Motor neuron (in vitro differentiated cells): ENCODE data around the gene ZNF526. TPM values are rescaled to one million over a fixed set of nuclear protein-coding genes. Genes with fewer than 3 reads are reported as not detected.

ENCODE experiments used
- ATAC-seq, 8 experiments: fragments of 200-7000 bp; cut with Tn5 transposase; replicated peaks in 6 of 8; 2 replicates each; pipeline ENCODE4 v1.8.0; 2021; ENCODE audit warnings: mild to moderate bottlenecking in 8 of 8, moderate library complexity in 8 of 8
- H3K27ac ChIP-seq, 2 donors: fragments of 250-450 bp; sonication (Bioruptor Pico); 2 replicates each; pipeline ENCODE4 v1.9.0; 2021; ENCODE audit warnings: antibody characterized with exemption in 2 of 2, mild to moderate bottlenecking in 2 of 2, moderate library complexity in 1 of 2
- H3K4me1 ChIP-seq, 2 donors: fragments of 250-450 bp; sonication (Bioruptor Pico); replicated peaks in 1 of 2; 2 replicates each; pipeline ENCODE4 v1.6.1; 2021; ENCODE audit warnings: antibody characterized with exemption in 2 of 2, mild to moderate bottlenecking in 2 of 2, moderate library complexity in 1 of 2
- H3K4me3 ChIP-seq, 5 donors: fragments of 250-450 bp; sonication (Bioruptor Pico); 2 replicates each; pipeline ENCODE4 v1.9.0; 2021; ENCODE audit warnings: antibody characterized with exemption in 5 of 5, mild to moderate bottlenecking in 5 of 5, moderate library complexity in 4 of 5
- WGBS, 10 experiments: fragments of 450-650 bp; shearing (Covaris generic); methylation state at CpG; one replicate each; pipeline ENCODE4 v1.0.0; 2022; 5-methylcytosine and 5-hydroxymethylcytosine counted together
- in situ Hi-C, 9 experiments: fragments of 400-800 bp; cut with MboI; loops; one replicate each; pipeline ENCODE4 v1.15.0; 2021; ENCODE audit warnings: low sequenced_read_pairs in 9 of 9, low pct_unique_long_range_greater_than_20kb in 2 of 9; ENCODE audit not compliant: unreplicated experiment in 9 of 9
- total RNA-seq, 8 experiments: library from RNA; unstranded; fragments of 300-600 nt; gene quantifications; 2 replicates each; pipeline versions ENCODE4 v1.2.3 to v1.2.4, GENCODE V29; 2022

The ZNF526 gene
- total RNA-seq, 8 experiments from 2014 or later: 5.1 to 14.1 (median 8.0) TPM

DNA sequence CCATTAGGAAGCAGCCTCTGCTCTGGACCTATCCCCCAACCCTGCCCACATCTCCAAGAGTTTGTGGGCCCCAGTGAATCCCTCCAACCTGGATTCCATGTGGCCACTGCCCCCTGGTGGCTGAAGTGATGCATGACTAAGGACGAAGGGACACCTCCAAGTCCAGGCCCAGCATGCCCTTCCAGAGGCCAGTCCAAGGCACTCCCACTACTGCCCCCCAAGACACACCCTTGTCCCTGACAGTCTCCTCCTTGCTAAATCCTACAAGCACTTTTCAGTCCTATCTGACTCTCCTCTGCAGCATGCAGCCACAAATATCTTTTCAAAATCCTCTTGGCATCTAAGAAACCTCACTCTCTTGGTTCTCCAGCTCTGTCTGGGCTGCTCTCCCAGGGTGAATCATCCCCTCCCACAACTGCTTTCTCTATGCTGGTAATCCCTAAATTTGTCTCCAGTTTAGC, 35.7 kb upstream of the ZNF526 start:
- Histone ChIP-seq H3K4me1 (peaks cover 5 to 15% of the 10 kb centered on the region in 2 donors), H3K4me3 (no peak overlapping the region), H3K27ac (no peak overlapping the region)
- 0% methylated on average over 1 of the region's 1 CpG; no CpG with 5 or more reads in 9 of the 10 experiments for WGBS, 10 experiments
- ATAC-seq: peak; percentile 76 to 96 (median 82)
- in situ Hi-C loops: loop anchor here in 2 of 9 experiments (10.0 kb wide), 2 partner anchors 50 to 60 kb away; partner anchors contain the start of gene POU2F2 (in 1 of the 2)

DNA sequence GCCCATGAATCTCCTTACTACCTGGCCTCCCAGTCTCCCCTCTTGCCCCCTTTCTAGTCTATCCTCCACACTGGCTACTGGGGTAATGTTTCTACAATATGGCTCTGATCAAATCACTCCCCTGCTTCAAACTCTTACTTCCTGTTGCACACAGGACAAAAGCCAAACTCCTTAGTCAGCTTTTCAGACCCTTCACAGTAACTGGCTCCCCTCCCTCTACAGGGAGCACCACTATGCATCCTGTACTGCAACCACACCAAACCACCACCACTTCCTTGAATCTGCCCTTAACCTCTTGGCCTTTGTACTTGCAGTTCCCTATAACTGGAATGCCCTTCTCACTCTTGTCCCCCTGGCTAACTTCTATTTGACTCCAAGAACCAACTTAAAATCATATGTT, 34.8 kb upstream of the ZNF526 start:
- no peak overlapping the region for H3K27ac ChIP-seq
- in situ Hi-C loops: loop anchor here in 2 of 9 experiments (10.0 kb wide), 2 partner anchors 50 to 60 kb away; partner anchors contain the start of gene POU2F2 (in 1 of the 2)
- ATAC-seq: no peak
- no peak overlapping the region for H3K4me3 ChIP-seq
- peaks cover 0 to 7% of the 10 kb centered on the region in 2 donors for H3K4me1 ChIP-seq

DNA sequence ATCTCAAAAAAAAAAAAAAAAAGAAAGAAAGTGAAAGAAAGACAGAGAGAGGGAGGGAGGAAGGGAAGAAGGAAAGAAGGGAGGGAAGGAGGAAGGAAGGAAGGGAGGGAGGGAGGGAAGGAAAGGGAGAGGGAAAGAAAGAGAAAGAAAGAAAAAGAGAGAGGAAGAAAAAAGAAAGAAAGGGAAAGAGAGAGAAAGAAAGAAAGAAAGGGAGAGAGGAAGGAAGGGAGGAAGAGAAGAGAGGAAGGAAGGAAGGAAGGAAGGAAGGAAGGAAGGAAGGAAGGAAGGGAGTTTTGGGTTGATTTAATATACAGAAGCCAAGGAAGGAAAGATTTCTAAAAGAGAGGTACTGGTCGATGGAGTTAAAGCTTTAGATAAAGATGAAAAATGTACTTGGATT, 31.4 kb upstream of the ZNF526 start:
- Histone ChIP-seq H3K4me3 (no peak overlapping the region), H3K4me1 (peaks cover 0 to 3% of the 10 kb centered on the region in 2 donors), H3K27ac (no peak overlapping the region)
- 40% methylated on average over 1 of the region's 1 CpG; no CpG with 5 or more reads in 9 of the 10 experiments for WGBS, 10 experiments
- ATAC-seq: no peak
- in situ Hi-C loops: loop anchor here in 2 of 9 experiments (10.0 kb wide), 2 partner anchors 54 to 64 kb away; partner anchors contain the start of gene POU2F2 (in 1 of the 2)

DNA sequence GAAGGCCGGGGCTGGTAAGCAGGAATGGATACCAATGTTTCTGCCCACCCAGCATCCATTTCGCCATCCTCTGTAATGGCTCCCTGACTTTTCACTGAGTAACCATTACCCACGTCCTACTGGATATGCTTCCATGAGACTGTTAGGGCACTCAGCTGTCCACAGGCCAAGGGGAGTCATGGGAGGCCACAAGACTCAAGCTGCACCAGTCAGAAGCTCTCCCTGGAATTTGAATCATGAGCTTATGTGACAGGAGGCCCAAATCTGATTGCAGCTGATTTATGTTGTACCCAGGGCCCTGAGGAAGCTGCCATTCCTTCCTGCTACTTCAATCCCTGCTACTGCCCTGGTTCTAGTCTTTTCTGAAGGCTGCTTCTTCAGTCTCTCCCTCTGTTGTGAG, 31.0 kb upstream of the ZNF526 start:
- Histone ChIP-seq H3K27ac (no peak overlapping the region), H3K4me1 (peaks cover 0 to 1% of the 10 kb centered on the region in 2 donors), H3K4me3 (no peak overlapping the region)
- WGBS, 10 experiments: 90 to 100% methylated on average over 1 to 2 of the region's 3 CpGs; no CpG with 5 or more reads in 8 of the 10 experiments
- ATAC-seq: peak in 1 of 8 experiments; percentile 33
- in situ Hi-C loops: loop anchor here in 2 of 9 experiments (10.0 kb wide), 2 partner anchors 54 to 64 kb away; partner anchors contain the start of gene POU2F2 (in 1 of the 2)

DNA sequence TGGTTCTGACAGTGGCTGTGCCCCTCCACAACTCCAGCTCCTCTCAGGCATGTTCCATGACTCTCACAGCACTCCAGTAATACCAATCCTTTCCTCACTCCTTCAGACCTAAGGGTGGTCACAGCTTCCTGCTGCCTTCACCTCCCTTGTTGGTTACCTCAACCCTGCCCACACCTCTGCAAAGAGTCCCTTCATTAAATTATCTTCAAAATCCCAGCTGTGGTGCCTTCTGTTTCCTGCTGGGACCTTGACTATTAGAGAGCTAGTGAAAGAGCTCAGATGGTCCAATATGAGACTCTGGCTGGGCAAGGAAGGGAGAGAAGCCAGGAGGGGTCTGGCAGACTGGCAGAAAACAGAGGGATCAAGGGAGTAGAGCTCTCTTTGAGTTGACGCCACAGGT, 28.8 kb upstream of the ZNF526 start:
- H3K27ac ChIP-seq: no peak overlapping the region
- no peak overlapping the region for H3K4me3 ChIP-seq
- no peaks in the 10 kb centered on the region for H3K4me1 ChIP-seq
- WGBS, 10 experiments: 67 to 100% methylated on average over 1 of the region's 1 CpG; no CpG with 5 or more reads in 8 of the 10 experiments
- in situ Hi-C loops: loop anchor here in 1 of 9 experiments (10.0 kb wide), 1 partner anchor 67 kb away; no protein-coding TSS in a partner anchor
- no peak for ATAC-seq

DNA sequence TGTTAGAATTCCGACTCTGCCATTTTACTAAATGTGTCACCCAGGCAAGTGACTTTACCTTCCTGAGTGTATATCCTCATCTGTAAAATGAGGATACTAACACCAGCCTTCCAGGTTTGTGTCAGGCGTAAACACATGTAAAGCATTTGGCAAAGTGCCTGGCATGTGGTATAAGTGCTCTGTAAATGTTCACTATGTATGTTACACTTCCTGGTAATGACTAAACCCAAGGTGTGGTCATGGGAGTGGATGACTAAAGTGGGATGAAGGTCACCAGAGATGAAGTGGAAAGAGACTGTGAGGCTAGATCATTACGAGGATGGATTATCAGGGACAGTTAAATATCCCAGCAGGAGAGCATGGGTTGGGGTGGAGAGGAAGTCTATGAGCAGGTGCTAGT, 28.3 kb upstream of the ZNF526 start:
- 0 to 70% (median 33%) methylated on average over 1 to 3 of the region's 3 CpGs for WGBS, 10 experiments
- in situ Hi-C loops: loop anchor here in 1 of 9 experiments (10.0 kb wide), 1 partner anchor 67 kb away; no protein-coding TSS in a partner anchor

DNA sequence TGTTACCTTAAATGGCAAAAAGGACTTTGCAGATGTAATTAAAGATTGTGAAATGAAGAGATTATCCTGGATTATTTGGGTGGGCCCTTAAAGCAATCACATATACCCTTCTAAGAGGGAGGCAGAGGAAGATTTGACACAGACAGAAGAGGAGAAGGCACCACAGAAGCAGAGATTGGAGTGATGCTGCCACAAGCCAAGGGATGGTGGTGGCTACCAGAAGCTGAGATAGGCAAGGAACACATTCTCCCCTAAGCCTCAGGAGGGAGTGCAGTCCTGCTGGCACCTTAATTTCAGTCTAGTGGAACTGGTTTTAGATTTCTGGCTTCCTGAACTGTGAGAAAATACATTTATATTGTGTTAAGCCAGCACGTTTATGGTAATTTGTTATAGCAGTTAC, 26.8 kb upstream of the ZNF526 start:
- ATAC-seq: no peak
- H3K27ac ChIP-seq: no peak overlapping the region
- 67 to 100% (median 88%) methylated on average over 1 of the region's 1 CpG; no CpG with 5 or more reads in 3 of the 10 experiments for WGBS, 10 experiments
- no peak overlapping the region for H3K4me3 ChIP-seq
- H3K4me1 ChIP-seq: no peaks in the 10 kb centered on the region
- in situ Hi-C loops: loop anchor here in 1 of 9 experiments (10.0 kb wide), 1 partner anchor 68 kb away; no protein-coding TSS in a partner anchor

More for the DNA sequence above, 28.3 kb upstream of the ZNF526 start:
- H3K4me1 ChIP-seq: no peaks in the 10 kb centered on the region
- peak in 7 of 8 experiments; percentile 25 to 93 (median 70) for ATAC-seq
- H3K27ac ChIP-seq: no peak overlapping the region
- H3K4me3 ChIP-seq: no peak overlapping the region

DNA sequence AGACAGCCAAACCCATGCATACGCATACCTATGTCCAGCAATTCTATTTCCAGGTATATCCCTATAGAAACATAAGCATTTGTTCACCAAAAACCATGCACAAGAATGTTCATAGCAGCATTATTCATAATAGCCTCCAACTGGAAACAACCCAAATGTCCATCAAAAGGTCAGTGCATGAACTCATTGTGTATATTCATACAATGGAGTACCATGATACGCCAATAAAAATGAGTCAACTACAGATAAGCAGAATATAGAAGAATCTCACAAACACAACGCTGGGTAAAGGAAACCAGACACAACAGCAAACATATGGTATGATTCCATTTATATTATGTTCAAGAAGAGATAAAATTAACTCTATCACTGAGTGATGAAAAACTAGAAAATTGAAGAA, 26.4 kb upstream of the ZNF526 start:
- in situ Hi-C loops: loop anchor here in 1 of 9 experiments (10.0 kb wide), 1 partner anchor 69 kb away; no protein-coding TSS in a partner anchor
- Histone ChIP-seq H3K4me1 (no peaks in the 10 kb centered on the region), H3K4me3 (no peak overlapping the region), H3K27ac (no peak overlapping the region)
- no peak for ATAC-seq
- 50 to 100% (median 83%) methylated on average over 1 to 3 of the region's 3 CpGs for whole genome bisulfite sequencing, 10 experiments

DNA sequence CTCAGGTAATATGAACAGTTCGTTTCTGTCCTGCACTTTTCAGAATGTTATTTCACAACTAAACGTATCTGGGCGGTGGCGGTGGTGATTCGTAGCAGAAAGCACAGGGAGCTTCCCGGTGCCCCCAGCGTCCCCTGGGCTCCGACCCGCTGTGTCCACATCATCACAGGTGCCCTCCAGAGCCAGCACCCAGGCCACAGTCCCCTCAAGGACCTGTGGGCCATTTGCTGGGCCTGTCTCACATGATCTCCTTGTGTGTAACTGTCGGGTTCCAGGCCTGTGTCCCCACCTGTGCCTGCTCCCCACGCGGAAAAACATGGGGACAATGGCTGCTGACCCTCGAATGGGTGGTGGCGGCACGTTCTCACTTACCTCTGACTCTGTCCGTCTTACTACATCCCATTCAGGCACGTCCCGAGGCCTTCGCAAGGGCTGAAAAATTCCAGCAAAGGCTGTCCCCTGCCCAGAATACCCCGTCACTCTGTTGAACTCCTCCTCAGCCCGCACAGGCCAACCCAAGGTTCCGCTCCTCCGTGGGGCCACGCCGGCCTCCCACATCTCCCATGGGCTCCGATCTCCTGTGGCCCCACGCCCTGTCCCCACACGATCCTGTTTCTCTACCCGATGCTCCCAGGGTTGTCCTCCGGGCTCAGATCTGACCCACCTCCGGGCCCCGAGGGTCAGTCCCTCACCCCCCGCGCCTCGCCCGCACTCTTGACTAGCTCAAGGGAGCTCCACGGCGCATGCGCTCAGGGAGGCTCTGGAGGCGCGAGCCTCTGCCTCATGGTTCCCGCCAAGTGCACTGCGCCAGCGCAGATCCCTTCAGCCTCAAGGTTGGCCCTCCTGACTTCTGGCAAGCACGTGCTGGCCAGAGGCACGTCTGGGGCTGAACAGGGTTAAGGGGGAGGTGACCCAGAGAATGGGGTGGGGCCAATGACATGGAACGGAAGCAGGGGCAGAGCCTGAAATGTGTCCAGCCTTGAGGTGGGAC, 23.8 kb upstream of the ZNF526 start:
- peak in 4 of 8 experiments; percentile 7 to 56 (median 14) for ATAC-seq
- Histone ChIP-seq H3K27ac (no peak overlapping the region), H3K4me1 (no peaks in the 10 kb centered on the region), H3K4me3 (no peak overlapping the region)
- in situ Hi-C loops: loop anchor here in 1 of 9 experiments (10.0 kb wide), 1 partner anchor 72 kb away; no protein-coding TSS in a partner anchor
- WGBS, 10 experiments: 80 to 100% (median 96%) methylated on average over 1 to 9 of the region's 47 CpGs; no CpG with 5 or more reads in 3 of the 10 experiments

DNA sequence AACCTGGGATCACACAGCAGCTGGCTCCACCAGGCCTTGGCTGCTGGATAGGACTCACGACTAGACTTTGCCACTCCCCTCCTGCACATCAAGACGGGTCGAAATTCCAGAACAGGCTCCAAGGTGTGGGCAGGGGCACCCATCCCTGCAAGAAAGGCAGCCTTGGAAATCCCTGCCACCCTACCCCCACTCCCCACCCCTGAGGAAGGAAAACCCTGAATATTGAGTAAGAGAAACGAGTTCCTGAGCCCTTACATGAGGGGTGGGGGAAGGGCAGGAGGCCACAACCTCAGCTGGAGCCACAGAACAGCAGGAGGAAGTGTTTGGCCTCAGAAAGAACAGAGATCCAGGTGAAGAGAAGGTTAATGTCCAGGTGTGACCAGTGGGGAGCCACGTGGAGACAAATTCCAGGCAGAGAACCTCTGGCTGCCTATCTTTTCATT, 22.7 kb upstream of the ZNF526 start:
- Histone ChIP-seq H3K27ac (no peak overlapping the region), H3K4me1 (no peaks in the 10 kb centered on the region), H3K4me3 (no peak overlapping the region)
- in situ Hi-C loops: loop anchor here in 1 of 9 experiments (10.0 kb wide), 1 partner anchor 73 kb away; no protein-coding TSS in a partner anchor
- 0 to 39% methylated on average over 1 to 2 of the region's 5 CpGs; no CpG with 5 or more reads in 8 of the 10 experiments for WGBS, 10 experiments
- no peak for ATAC-seq

DNA sequence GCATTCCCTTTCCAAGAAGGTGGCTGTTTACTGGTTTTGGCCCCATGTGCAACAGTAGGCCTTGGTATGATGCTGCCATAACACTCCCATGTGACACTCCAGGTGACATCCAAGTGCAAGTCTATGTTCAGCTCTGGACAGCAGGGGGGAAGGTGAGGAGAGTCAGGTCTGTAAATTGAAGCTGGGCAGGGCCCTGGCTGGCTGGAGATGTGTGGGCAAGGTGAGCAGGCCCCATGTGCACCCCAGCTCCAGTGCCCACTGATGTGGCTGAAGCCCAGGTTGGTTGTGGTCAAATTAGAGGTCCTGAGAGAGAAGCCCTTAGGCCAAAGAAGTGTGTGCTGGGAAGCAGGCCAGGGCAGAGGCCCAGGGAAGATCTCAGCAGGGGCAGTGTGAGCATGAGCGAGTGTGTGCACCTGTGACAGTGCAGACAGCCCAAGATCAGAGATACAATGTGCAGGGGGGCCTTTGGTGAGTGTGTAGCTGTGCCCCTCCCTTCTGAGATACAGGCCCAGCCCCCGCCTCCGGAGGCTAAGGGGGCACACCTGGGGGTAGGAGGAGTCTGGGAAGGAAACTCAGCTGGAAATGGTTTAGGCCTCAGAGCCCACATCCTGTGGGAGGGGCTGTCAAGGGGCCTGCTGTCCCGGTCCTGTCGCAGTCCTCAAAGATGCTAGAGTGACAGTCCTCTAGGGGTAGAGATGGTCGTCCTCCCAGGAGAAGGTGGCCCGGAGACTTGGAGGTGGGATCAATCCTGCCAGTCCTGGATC, 21.3 kb upstream of the ZNF526 start:
- Histone ChIP-seq H3K4me3 (no peak overlapping the region), H3K27ac (no peak overlapping the region), H3K4me1 (no peaks in the 10 kb centered on the region)
- peak in 5 of 8 experiments; percentile 17 to 56 (median 32) for ATAC-seq
- 40 to 69% (median 63%) methylated on average over 1 to 3 of the region's 7 CpGs; no CpG with 5 or more reads in 6 of the 10 experiments for WGBS, 10 experiments
- in situ Hi-C loops: loop anchor here in 1 of 9 experiments (10.0 kb wide), 1 partner anchor 74 kb away; no protein-coding TSS in a partner anchor
